Keratinocyte (primary cell): ENCODE results near the gene ARHGAP22. TPM values are rescaled to one million over a fixed set of nuclear protein-coding genes. Genes with fewer than 3 reads are reported as not detected.

ENCODE experiments used
- DNase-seq: peaks from one replicate; pipeline ENCODE4 v3.0.0-alpha.2; 2011; ENCODE audit warnings: low read depth, missing footprints, low spot score
- FAIRE-seq: peaks from 2 replicates; lab custom pipeline; 2011; peaks lifted over from hg19 to GRCh38; lab: Jason Lieb, UNC
- H2AFZ ChIP-seq: 2 replicates; pipeline ENCODE4 v1.6.0; 2012; ENCODE audit warnings: low read length, control low read depth, inconsistent platforms; ENCODE audit not compliant: control insufficient read depth
- H3K27ac ChIP-seq: 2 replicates; pipeline ENCODE4 v1.5.1; 2011; ENCODE audit warnings: low read length; ENCODE audit not compliant: control insufficient read depth, insufficient read depth
- H3K27me3 ChIP-seq: 3 replicates; pipeline ENCODE4 v1.6.0; 2011; ENCODE audit warnings: low read length; ENCODE audit not compliant: control insufficient read depth, insufficient read depth; ENCODE audit errors: extremely low read depth
- H3K36me3 ChIP-seq, 2 experiments: 2 replicates in 1 of 2; 3 replicates in 1 of 2; pipeline ENCODE4 v1.5.1; 2011; ENCODE audit warnings: low read length in 2 of 2, mild to moderate bottlenecking in 1 of 2; ENCODE audit not compliant: control insufficient read depth in 2 of 2, insufficient read depth in 2 of 2; ENCODE audit errors: extremely low read depth in 1 of 2
- H3K4me1 ChIP-seq: 3 replicates; pipeline ENCODE4 v1.5.1; 2011; ENCODE audit warnings: low read length; ENCODE audit not compliant: control insufficient read depth, insufficient read depth; ENCODE audit errors: extremely low read depth
- H3K4me2 ChIP-seq: 3 replicates; pipeline ENCODE4 v1.6.0; 2011; ENCODE audit warnings: low read depth, low read length; ENCODE audit not compliant: control insufficient read depth, insufficient read depth; ENCODE audit errors: extremely low read depth
- H3K4me3 ChIP-seq, 3 experiments: fragments of 200-600 bp in 1 of 3; sonication (generic) in 1 of 3; 2 replicates in 2 of 3; 3 replicates in 1 of 3; pipeline ENCODE4 v1.5.1; 2011 to 2016; ENCODE audit warnings: low read length in 3 of 3, mild to moderate bottlenecking in 3 of 3, control low read depth in 2 of 3, inconsistent platforms in 1 of 3, low read depth in 1 of 3, mixed read lengths in 1 of 3, mixed run types in 1 of 3, moderate library complexity in 1 of 3; ENCODE audit not compliant: control insufficient read depth in 2 of 3, insufficient read depth in 2 of 3; ENCODE audit errors: extremely low read depth in 1 of 3
- H3K79me2 ChIP-seq: 2 replicates; pipeline ENCODE4 v1.6.0; 2012; ENCODE audit warnings: low read length; ENCODE audit not compliant: control insufficient read depth, insufficient read depth
- H3K9ac ChIP-seq: 3 replicates; pipeline ENCODE4 v1.6.0; 2011; ENCODE audit warnings: low read length; ENCODE audit not compliant: control insufficient read depth, insufficient read depth; ENCODE audit errors: extremely low read depth
- H3K9me1 ChIP-seq: 3 replicates; pipeline ENCODE4 v1.6.0; 2011; ENCODE audit warnings: low read length; ENCODE audit not compliant: control insufficient read depth, insufficient read depth; ENCODE audit errors: extremely low read depth
- H3K9me3 ChIP-seq: 2 replicates; pipeline ENCODE4 v1.5.1; 2012; ENCODE audit warnings: low read depth, low read length; ENCODE audit not compliant: control insufficient read depth
- H4K20me1 ChIP-seq: 3 replicates; pipeline ENCODE4 v1.6.0; 2011; ENCODE audit warnings: low read length; ENCODE audit not compliant: control insufficient read depth, insufficient read depth; ENCODE audit errors: extremely low read depth
- EZH2 ChIP-seq: IDR thresholded peaks from one replicate; pipeline ENCODE4 v1.6.1; 2012; ENCODE audit warnings: inconsistent platforms, mild to moderate bottlenecking, low read length, moderate library complexity
- dilution Hi-C: fragments of 300-500 bp; cut with MboI; formaldehyde crosslinking; loops from one replicate; pipeline ENCODE4 v1.7.0; 2020; ENCODE audit warnings: low sequenced_read_pairs; ENCODE audit not compliant: extremely low pct_ligation_motif_present
- polyA plus RNA-seq, 5 experiments: library from polyadenylated mRNA; depleted of rRNA in 3 of 5; stranded (reverse) in 3 of 5; stranded (forward) in 1 of 5; unstranded in 1 of 5; fragments of >200 nt; gene quantifications; 1 replicate in 1 of 5; 2 replicates in 3 of 5; 3 replicates in 1 of 5; pipeline versions ENCODE4 v1.2.1 to v1.2.3, GENCODE V29; 2011 to 2012; ENCODE audit warnings: missing spikeins in 2 of 5, low read depth in 1 of 5, low replicate concordance in 1 of 5
- TF ChIP-seq, protein P1 (sequence below), 3 experiments: IDR thresholded peaks in 1 of 3; conservative IDR thresholded peaks in 1 of 3; optimal IDR thresholded peaks in 1 of 3; 2 replicates in 2 of 3; 3 replicates in 1 of 3; pipeline versions ENCODE3 to v1.5.1; 2011; ENCODE audit warnings: low read length in 3 of 3, mild to moderate bottlenecking in 3 of 3, moderate library complexity in 2 of 3, control low read depth in 1 of 3, inconsistent platforms in 1 of 3; ENCODE audit not compliant: insufficient read depth in 2 of 3; ENCODE audit errors: extremely low read depth in 1 of 3

ARHGAP22 gene
- polyA plus RNA-seq, 1 donor (not counting 4 experiments of a cell fraction or from before 2014, with no cell fraction given): 4.9 TPM

DNA sequence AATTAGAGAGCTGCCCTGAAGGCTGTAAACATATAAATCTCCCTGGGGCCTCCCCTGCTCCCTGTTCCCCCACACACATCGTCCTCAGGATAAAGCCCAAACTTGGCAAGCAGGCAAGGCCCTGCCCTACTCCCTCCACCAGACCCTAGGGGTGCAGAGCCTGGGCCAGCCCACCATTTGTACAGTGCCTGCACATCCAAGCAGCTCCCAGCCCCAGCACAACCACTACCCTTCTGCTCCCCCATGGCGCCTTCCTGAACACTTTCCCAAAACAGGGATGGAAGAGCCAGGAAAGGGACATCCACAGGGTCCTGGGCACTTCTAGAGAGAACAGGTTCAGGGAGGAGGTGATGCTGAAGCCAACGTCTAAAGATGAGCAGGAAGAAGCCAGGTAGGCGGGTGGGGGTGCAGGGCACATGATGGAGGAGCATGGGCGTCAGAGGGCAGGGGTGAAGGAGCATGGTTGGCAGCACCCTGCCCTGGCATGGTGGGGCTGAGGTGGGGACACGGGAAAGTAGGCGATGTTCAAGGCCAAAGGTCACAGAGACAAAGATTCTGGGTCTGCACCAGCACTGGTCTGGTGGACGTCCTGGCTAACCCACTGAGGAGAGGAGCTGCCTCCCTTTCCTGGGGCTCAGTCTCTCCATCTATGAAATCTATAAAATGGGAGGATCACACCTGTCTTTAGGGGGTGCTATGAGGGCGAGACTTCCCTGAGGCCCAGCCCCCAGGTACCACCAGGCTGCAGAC lies 140.6 kb downstream of the ARHGAP22 start:
- H3K27ac ChIP-seq: no peak overlapping the region
- no peak for FAIRE-seq
- H3K27me3 ChIP-seq: no peaks in the 10 kb centered on the region
- peaks cover 26% of the 10 kb centered on the region for H3K4me1 ChIP-seq
- no peak overlapping the region for H3K4me2 ChIP-seq
- H3K79me2 ChIP-seq: no peaks in the 10 kb centered on the region
- DNase-seq: no peak
- no peaks in the 10 kb centered on the region for H3K9me1 ChIP-seq
- no peak for TF ChIP-seq EZH2
- TF ChIP-seq, protein P1, sequence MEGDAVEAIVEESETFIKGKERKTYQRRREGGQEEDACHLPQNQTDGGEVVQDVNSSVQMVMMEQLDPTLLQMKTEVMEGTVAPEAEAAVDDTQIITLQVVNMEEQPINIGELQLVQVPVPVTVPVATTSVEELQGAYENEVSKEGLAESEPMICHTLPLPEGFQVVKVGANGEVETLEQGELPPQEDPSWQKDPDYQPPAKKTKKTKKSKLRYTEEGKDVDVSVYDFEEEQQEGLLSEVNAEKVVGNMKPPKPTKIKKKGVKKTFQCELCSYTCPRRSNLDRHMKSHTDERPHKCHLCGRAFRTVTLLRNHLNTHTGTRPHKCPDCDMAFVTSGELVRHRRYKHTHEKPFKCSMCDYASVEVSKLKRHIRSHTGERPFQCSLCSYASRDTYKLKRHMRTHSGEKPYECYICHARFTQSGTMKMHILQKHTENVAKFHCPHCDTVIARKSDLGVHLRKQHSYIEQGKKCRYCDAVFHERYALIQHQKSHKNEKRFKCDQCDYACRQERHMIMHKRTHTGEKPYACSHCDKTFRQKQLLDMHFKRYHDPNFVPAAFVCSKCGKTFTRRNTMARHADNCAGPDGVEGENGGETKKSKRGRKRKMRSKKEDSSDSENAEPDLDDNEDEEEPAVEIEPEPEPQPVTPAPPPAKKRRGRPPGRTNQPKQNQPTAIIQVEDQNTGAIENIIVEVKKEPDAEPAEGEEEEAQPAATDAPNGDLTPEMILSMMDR (optimal IDR thresholded peaks at IDR 0.05 in 1 of 3, IDR thresholded peaks at IDR 0.05 in 1 of 3, conservative IDR thresholded peaks at IDR 0.05 in 1 of 3; ENCODE audit: extremely low read depth in 1 of 3, insufficient read depth in 2 of 3, low read length in 3 of 3): no peak
- H2AFZ ChIP-seq: no peak overlapping the region
- no peak overlapping the region for H3K9ac ChIP-seq
- dilution Hi-C loops: no loop called here
- peaks cover 0 to under 1% of the 10 kb centered on the region in 2 experiments for H3K36me3 ChIP-seq
- H4K20me1 ChIP-seq: peaks cover 3% of the 10 kb centered on the region
- no peaks in the 10 kb centered on the region for H3K9me3 ChIP-seq
- H3K4me3 ChIP-seq: no peak overlapping the region

DNA sequence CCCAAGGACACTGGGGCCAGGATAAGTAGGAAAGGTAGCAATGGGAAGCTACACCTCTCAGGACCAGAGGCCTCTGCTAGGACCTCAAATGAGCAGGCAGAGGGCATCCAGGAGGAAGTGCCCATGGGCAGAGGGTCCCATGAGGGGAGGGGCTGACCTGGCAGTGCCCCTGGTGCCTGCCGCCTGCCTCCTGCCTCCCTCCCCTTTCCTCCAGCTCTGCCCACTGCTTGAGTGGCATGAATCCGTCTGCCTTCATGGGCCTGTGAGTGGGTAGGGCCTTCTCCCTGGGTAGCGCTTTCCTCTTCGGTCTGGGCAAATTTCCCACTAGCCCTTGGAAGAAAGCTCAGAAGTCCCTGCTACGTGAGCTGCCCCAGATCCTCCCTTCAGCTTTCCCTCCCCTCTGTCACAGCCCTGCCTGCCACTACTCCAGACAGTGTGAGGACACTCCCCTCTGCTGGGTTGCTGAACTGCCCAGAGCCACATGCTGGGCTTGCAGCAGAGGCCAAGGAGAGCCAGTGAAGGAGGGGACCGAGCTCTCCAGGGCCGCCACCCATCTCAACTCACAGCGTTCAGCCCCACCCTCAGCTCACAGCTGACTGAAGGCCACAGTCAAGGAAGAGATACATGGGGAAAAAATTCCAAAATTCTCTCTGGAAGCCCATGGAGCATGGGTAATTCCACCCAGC lies 141.4 kb downstream of the ARHGAP22 start:
- DNase-seq (no peak), FAIRE-seq (no peak)
- no peak overlapping the region for H3K27ac ChIP-seq
- H3K9me1 ChIP-seq: no peaks in the 10 kb centered on the region
- TF ChIP-seq, protein P1 (optimal IDR thresholded peaks at IDR 0.05 in 1 of 3, IDR thresholded peaks at IDR 0.05 in 1 of 3, conservative IDR thresholded peaks at IDR 0.05 in 1 of 3; ENCODE audit: extremely low read depth in 1 of 3, insufficient read depth in 2 of 3, low read length in 3 of 3): no peak
- TF ChIP-seq EZH2: no peak
- H3K4me2 ChIP-seq: no peak overlapping the region
- H3K36me3 ChIP-seq: peaks cover 0 to 3% of the 10 kb centered on the region in 2 experiments
- H3K9ac ChIP-seq: no peak overlapping the region
- H3K4me3 ChIP-seq: no peak overlapping the region
- dilution Hi-C loops: no loop called here
- H4K20me1 ChIP-seq: peaks cover 3% of the 10 kb centered on the region
- no peaks in the 10 kb centered on the region for H3K79me2 ChIP-seq
- H3K9me3 ChIP-seq: no peaks in the 10 kb centered on the region
- no peak overlapping the region for H2AFZ ChIP-seq
- H3K4me1 ChIP-seq: peaks cover 18% of the 10 kb centered on the region
- H3K27me3 ChIP-seq: no peaks in the 10 kb centered on the region
